B cell (primary cell): ENCODE measurements around the gene CCDC83. TPM values are rescaled to one million over a fixed set of nuclear protein-coding genes. Genes with fewer than 3 reads are reported as not detected.
A peak's percentile ranks its signal among the peaks of the same experiment; 100 is the strongest.

Source experiments
- ATAC-seq: fragments of 200-7000 bp; cut with Tn5 transposase; one replicate; pipeline ENCODE4 v1.10.0; 2021; ENCODE audit warnings: low read depth, mild to moderate bottlenecking, moderate number of reproducible peaks, moderate library complexity
- CTCF ChIA-PET: fragments of 350-600 bp; sonication (Branson Sonifier 250); formaldehyde crosslinking; loops from one replicate; lab custom pipeline; 2021; ENCODE audit warnings: antibody characterized with exemption, inconsistent platforms; lab: Charles Lee
- POLR2A ChIA-PET: fragments of 350-600 bp; sonication (Branson Sonifier 250); formaldehyde crosslinking; loops from one replicate; lab custom pipeline; 2021; ENCODE audit warnings: antibody characterized with exemption; lab: Charles Lee
- DNase-seq: peaks from one replicate; pipeline ENCODE4 v3.0.0; 2013
- H2AFZ ChIP-seq: 2 replicates; pipeline ENCODE4 v1.6.1; 2012; ENCODE audit warnings: mild to moderate bottlenecking, low read depth, low read length; ENCODE audit not compliant: insufficient read depth, poor library complexity, severe bottlenecking
- H3K27ac ChIP-seq, 2 donors: 1 replicate in 1 of 2; 2 replicates in 1 of 2; pipeline ENCODE4 v1.5.1; 2012 to 2013; ENCODE audit warnings: low read length in 2 of 2, mild to moderate bottlenecking in 2 of 2, moderate library complexity in 1 of 2
- H3K27me3 ChIP-seq, 4 experiments: fragments of 200-600 bp in 1 of 4; sonication (generic) in 1 of 4; replicated peaks in 1 of 4; 1 replicate in 2 of 4; 2 replicates in 2 of 4; pipeline versions ENCODE4 v1.6.1 to v1.7.0; 2013 to 2016; ENCODE audit warnings: low read length in 3 of 4, mild to moderate bottlenecking in 2 of 4, mixed read lengths in 1 of 4, moderate library complexity in 1 of 4; ENCODE audit not compliant: insufficient read depth in 4 of 4, control insufficient read depth in 3 of 4; ENCODE audit errors: control extremely low read depth in 1 of 4
- H3K36me3 ChIP-seq, 2 experiments: replicated peaks in 1 of 2; 1 replicate in 1 of 2; 2 replicates in 1 of 2; pipeline versions ENCODE4 v1.6.1 to v1.7.1; 2013; ENCODE audit warnings: low read length in 1 of 2; ENCODE audit not compliant: insufficient read depth in 2 of 2, control insufficient read depth in 1 of 2; ENCODE audit errors: control extremely low read depth in 1 of 2, extremely low read depth in 1 of 2
- H3K4me1 ChIP-seq, 2 donors: fragments of 200-600 bp in 1 of 2; sonication (generic) in 1 of 2; 1 replicate in 1 of 2; 2 replicates in 1 of 2; pipeline versions ENCODE4 v1.5.1 to v1.6.1; 2013 to 2017; ENCODE audit warnings: low read length in 2 of 2; ENCODE audit not compliant: control insufficient read depth in 2 of 2, insufficient read depth in 2 of 2
- H3K4me2 ChIP-seq: replicated peaks from 2 replicates; pipeline ENCODE3; 2012; ENCODE audit warnings: mild to moderate bottlenecking, low read depth, low read length; ENCODE audit not compliant: poor library complexity, severe bottlenecking
- H3K4me3 ChIP-seq, 5 experiments: fragments of 200-600 bp in 1 of 5; sonication (generic) in 1 of 5; 1 replicate in 3 of 5; 2 replicates in 2 of 5; pipeline versions ENCODE4 v1.5.1 to v1.7.0; 2011 to 2016; ENCODE audit warnings: low read length in 4 of 5, mild to moderate bottlenecking in 4 of 5, low read depth in 2 of 5, control low read depth in 1 of 5, moderate library complexity in 1 of 5; ENCODE audit not compliant: insufficient read depth in 1 of 5; ENCODE audit errors: control extremely low read depth in 1 of 5, extremely low read depth in 1 of 5
- H3K79me2 ChIP-seq: fragments of 200-600 bp; sonication (generic); one replicate; pipeline ENCODE4 v1.6.0; 2016; ENCODE audit warnings: low read length; ENCODE audit not compliant: control insufficient read depth, insufficient read depth
- H3K9ac ChIP-seq: fragments of 200-600 bp; sonication (generic); 2 replicates; pipeline ENCODE4 v1.6.1; 2017; ENCODE audit warnings: mild to moderate bottlenecking, low read length, moderate library complexity
- H3K9me3 ChIP-seq, 3 donors: one replicate each; pipeline versions ENCODE4 v1.6.1 to v1.7.1; 2013; ENCODE audit warnings: low read length in 2 of 3; ENCODE audit not compliant: control insufficient read depth in 2 of 3, insufficient read depth in 1 of 3; ENCODE audit errors: control extremely low read depth in 1 of 3
- H4K20me1 ChIP-seq: 2 replicates; pipeline ENCODE4 v1.6.0; 2012; ENCODE audit warnings: mild to moderate bottlenecking, low read length; ENCODE audit not compliant: insufficient read depth, control insufficient read depth, poor library complexity, severe bottlenecking
- H3K27ac Mint-ChIP-seq: one replicate; pipeline ENCODE4 v1.8.0; 2021; ENCODE audit warnings: mixed read lengths
- H3K27me3 Mint-ChIP-seq: one replicate; pipeline ENCODE4 v1.8.0; 2021; ENCODE audit warnings: mixed read lengths
- H3K4me1 Mint-ChIP-seq: one replicate; pipeline ENCODE4 v1.8.0; 2021; ENCODE audit warnings: mixed read lengths
- H3K4me3 Mint-ChIP-seq: one replicate; pipeline ENCODE4 v1.8.0; 2021; ENCODE audit warnings: mixed read lengths
- H3K9me3 Mint-ChIP-seq: one replicate; pipeline ENCODE4 v1.8.0; 2022; ENCODE audit warnings: mixed read lengths; ENCODE audit not compliant: insufficient read depth
- EZH2 ChIP-seq: IDR thresholded peaks from 2 replicates; pipeline ENCODE4 v1.6.1; 2012; ENCODE audit warnings: borderline replicate concordance, low read depth, mild to moderate bottlenecking, moderate library complexity, low read length; ENCODE audit not compliant: insufficient read depth, poor library complexity, severe bottlenecking
- WGBS: methylation state at CpG from one replicate; pipeline ENCODE4 v1.1.5; 2013; ENCODE audit warnings: missing lambda C conversion rate; ENCODE audit not compliant: insufficient coverage; 5-methylcytosine and 5-hydroxymethylcytosine counted together
- intact Hi-C: fragments of 100-400 bp; cut with micrococcal nuclease; formaldehyde crosslinking; loops from one replicate; pipeline ENCODE4 v1.10.0; 2022
- polyA plus RNA-seq: library from polyadenylated mRNA; depleted of rRNA; stranded (reverse); fragments of >200 nt; gene quantifications from 2 replicates; pipeline ENCODE4 v1.2.3, GENCODE V29; 2012
- total RNA-seq, 2 donors: library from RNA; stranded (reverse); fragments of 120-200 nt in 1 of 2; gene quantifications; 1 replicate in 1 of 2; 2 replicates in 1 of 2; pipeline versions ENCODE4 v1.2.3 to v1.2.4, GENCODE V29; 2013 to 2022
- TF ChIP-seq, protein P1 (sequence below): fragments of 200-600 bp; IDR thresholded peaks from one replicate; pipeline ENCODE4 v1.8.0; 2022; ENCODE audit warnings: antibody characterized with exemption, mild to moderate bottlenecking

CCDC83 gene
- total and polyA plus RNA-seq, 2 donors (not counting 1 experiment from before 2014, with no cell fraction given) = not detected

DNA sequence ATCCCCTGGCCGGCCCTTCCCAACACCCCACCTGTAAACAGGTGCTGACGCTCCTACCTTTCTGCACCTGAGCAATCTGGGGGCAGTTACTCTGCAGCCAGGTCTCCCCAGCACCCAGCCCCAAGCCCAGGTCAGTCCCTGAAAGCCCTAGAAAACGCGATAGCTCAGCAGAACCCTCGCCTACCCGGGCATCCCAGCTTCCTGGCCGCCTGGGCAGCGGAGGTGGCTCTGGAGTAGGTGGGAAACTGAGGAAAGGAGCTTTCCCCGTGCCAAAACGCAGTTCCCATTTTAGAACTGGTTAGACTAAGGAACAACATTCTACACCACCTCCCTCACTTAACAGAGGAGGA lies 44.7 kb upstream of the CCDC83 start:
- no peak for DNase-seq
- no peak for TF ChIP-seq EZH2
- TF ChIP-seq, protein P1, sequence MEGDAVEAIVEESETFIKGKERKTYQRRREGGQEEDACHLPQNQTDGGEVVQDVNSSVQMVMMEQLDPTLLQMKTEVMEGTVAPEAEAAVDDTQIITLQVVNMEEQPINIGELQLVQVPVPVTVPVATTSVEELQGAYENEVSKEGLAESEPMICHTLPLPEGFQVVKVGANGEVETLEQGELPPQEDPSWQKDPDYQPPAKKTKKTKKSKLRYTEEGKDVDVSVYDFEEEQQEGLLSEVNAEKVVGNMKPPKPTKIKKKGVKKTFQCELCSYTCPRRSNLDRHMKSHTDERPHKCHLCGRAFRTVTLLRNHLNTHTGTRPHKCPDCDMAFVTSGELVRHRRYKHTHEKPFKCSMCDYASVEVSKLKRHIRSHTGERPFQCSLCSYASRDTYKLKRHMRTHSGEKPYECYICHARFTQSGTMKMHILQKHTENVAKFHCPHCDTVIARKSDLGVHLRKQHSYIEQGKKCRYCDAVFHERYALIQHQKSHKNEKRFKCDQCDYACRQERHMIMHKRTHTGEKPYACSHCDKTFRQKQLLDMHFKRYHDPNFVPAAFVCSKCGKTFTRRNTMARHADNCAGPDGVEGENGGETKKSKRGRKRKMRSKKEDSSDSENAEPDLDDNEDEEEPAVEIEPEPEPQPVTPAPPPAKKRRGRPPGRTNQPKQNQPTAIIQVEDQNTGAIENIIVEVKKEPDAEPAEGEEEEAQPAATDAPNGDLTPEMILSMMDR = no peak
- no peaks in the 10 kb centered on the region for H3K9me3 Mint-ChIP-seq
- Histone ChIP-seq H3K79me2 (no peaks in the 10 kb centered on the region), H4K20me1 (no peaks in the 10 kb centered on the region), H3K4me2 (peak overlapping the region; percentile 84), H3K9ac (peak overlapping the region; percentile 62), H3K27ac (no peak overlapping the region), H2AFZ (peak overlapping the region; percentile 83), H3K27me3 (peaks cover 0 to 30% (median 3%) of the 10 kb centered on the region in 4 experiments), H3K4me3 (peak overlapping the region; percentile 39 to 70 (median 59)), H3K36me3 (no peaks in the 10 kb centered on the region), H3K4me1 (peaks cover 16 to 25% of the 10 kb centered on the region in 2 donors), H3K9me3 (no peaks in the 10 kb centered on the region)
- ChIA-PET POLR2A (no interaction called here), CTCF (interaction anchor here (0.7 kb wide), 1 partner anchor 44 kb away, joined by 4 read pairs; the partner anchor contains the start of gene CCDC83)
- ATAC-seq = no peak
- no peak overlapping the region for H3K27ac Mint-ChIP-seq
- peaks cover 23% of the 10 kb centered on the region for H3K4me1 Mint-ChIP-seq
- intact Hi-C loops = loop anchor here (2.0 kb wide), 2 partner anchors 44 to 182 kb away; partner anchors contain the start of genes CCDC83 and TMEM126B
- WGBS = 4% methylated on average over 8 of the region's 10 CpGs
- H3K27me3 Mint-ChIP-seq = peaks cover 23% of the 10 kb centered on the region
- H3K4me3 Mint-ChIP-seq = peak overlapping the region; percentile 88

DNA sequence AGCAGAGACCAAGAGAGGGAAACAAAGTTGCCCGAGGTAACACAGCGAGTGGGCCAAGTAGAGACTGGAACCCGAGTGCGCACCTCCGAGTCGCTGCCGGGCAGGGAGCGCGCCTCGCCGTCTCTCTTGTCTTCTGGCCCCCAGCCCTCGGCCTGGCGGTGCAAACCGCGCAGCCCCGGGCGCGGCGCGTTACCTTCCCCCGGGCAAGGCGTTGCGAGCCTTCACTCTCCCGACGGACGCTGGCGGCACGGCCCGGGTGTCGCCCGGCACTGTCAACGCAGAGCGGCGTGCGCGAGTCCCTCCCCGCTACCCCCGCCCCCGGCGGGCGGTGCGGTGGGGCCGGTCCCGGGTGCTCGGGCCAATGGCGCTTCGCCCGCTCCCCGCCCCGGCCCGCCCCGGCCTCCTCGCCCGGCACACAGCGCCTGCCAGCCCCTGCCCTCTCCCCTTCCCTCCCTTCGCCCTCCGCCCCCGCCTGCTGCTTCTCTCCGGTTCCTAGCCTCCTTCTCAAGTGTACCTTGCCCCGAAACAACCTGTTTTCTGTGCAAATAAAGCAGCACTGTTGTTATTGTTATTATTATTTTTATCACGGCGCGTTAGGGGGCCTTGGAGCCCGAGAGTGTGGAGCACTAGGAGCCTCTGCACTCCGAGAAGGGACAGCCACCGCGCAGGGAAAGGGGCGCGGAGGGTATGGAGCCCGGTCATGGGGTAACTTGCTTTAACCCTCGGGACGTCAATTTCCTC lies 44.1 kb upstream of the CCDC83 start, which contains the start of gene SYTL2:
SYTL2 (minus strand) TSS at position 271 of the 741 bp plus-strand sequence. CDS start 53,416 bp downstream, outside the sequence.
- intact Hi-C loops = loop anchor here (2.0 kb wide), 2 partner anchors 44 to 182 kb away; partner anchors contain the start of genes CCDC83 and TMEM126B
- under 1% methylated on average over 55 of the region's 72 CpGs for WGBS
- H2AFZ ChIP-seq = peak within 1 kb of the TSS; percentile 83
- ATAC-seq = peak; percentile 98
- H3K79me2 ChIP-seq = no peaks in the 10 kb centered on the region
- peak; percentile 64 for DNase-seq
- H3K9ac ChIP-seq = peak within 1 kb of the TSS; percentile 62
- no peaks in the 10 kb centered on the region for H3K9me3 ChIP-seq
- peaks cover 0 to 30% (median 3%) of the 10 kb centered on the region in 4 experiments for H3K27me3 ChIP-seq
- H3K36me3 ChIP-seq = no peaks in the 10 kb centered on the region
- no peaks in the 10 kb centered on the region for H4K20me1 ChIP-seq
- POLR2A ChIA-PET = no interaction called here
- no peak within 1 kb of the TSS for H3K27ac ChIP-seq
- H3K4me1 Mint-ChIP-seq = peaks cover 23% of the 10 kb centered on the region
- peaks cover 16 to 25% of the 10 kb centered on the region in 2 donors for H3K4me1 ChIP-seq
- peak within 1 kb of the TSS; percentile 84 for H3K4me2 ChIP-seq
- H3K27me3 Mint-ChIP-seq = peaks cover 24% of the 10 kb centered on the region
- peak within 1 kb of the TSS; percentile 88 for H3K4me3 Mint-ChIP-seq
- H3K27ac Mint-ChIP-seq = peak within 1 kb of the TSS; percentile 20
- H3K4me3 ChIP-seq = peak within 1 kb of the TSS; percentile 39 to 70 (median 59)
- no peaks in the 10 kb centered on the region for H3K9me3 Mint-ChIP-seq
- CTCF ChIA-PET = no interaction called here
- TF ChIP-seq, protein P1 = no peak
- no peak for TF ChIP-seq EZH2
